K562 (cell line): Measurements from ENCODE around the gene TGFB2. TPM values are rescaled to one million over a fixed set of nuclear protein-coding genes. Genes with fewer than 3 reads are reported as not detected.
A peak's percentile ranks its signal among the peaks of the same experiment; 100 is the strongest.

Source experiments
- ATF1 ChIP-seq, 2 experiments: fragments of 450-650 bp in 1 of 2; IDR thresholded peaks; 2 replicates each; pipeline ENCODE4 v1.6.1; 2016; ENCODE audit warnings: missing compliant biosample characterization in 1 of 2, missing genetic modification characterization in 1 of 2
- ATF7 ChIP-seq: fragments of 450-650 bp; IDR thresholded peaks from 2 replicates; pipeline ENCODE4 v1.7.1; 2014; ENCODE audit warnings: mild to moderate bottlenecking, moderate library complexity
- CBX8 ChIP-seq: fragments of 200-600 bp; sonication (generic); IDR thresholded peaks from 2 replicates; pipeline ENCODE4 v1.6.1; 2012; ENCODE audit warnings: borderline replicate concordance, mixed run types, low read depth, mild to moderate bottlenecking, moderate library complexity, mixed read lengths, low read length, control low read depth, inconsistent platforms; ENCODE audit not compliant: poor library complexity, severe bottlenecking; ENCODE audit errors: extremely low read depth
- ESRRA ChIP-seq: fragments of 450-650 bp; IDR thresholded peaks from 2 replicates; pipeline ENCODE4 v1.6.1; 2014; ENCODE audit warnings: low read depth, mild to moderate bottlenecking, moderate library complexity, borderline replicate concordance
- FOXJ2 ChIP-seq: fragments of 200-800 bp; sonication (Bioruptor generic); IDR thresholded peaks from 2 replicates; pipeline ENCODE4 v1.6.1; 2016; ENCODE audit warnings: missing genetic modification characterization, missing compliant biosample characterization
- KHSRP ChIP-seq: fragments of 450-650 bp; IDR thresholded peaks from 2 replicates; pipeline ENCODE4 v1.6.1; 2017
- ZBTB33 ChIP-seq: sonication (generic); formaldehyde crosslinking; IDR thresholded peaks from 2 replicates; pipeline ENCODE4 v1.8.1; 2023; ENCODE audit warnings: mild to moderate bottlenecking, missing genetic modification reagents
- ZNF318 ChIP-seq, 2 experiments: fragments of 450-650 bp; IDR thresholded peaks; 2 replicates each; pipeline ENCODE4 v1.6.1; 2016; ENCODE audit warnings: mild to moderate bottlenecking in 2 of 2, borderline replicate concordance in 1 of 2, low read depth in 1 of 2, moderate library complexity in 1 of 2
- ZNF668 ChIP-seq: fragments of 250-450 bp; sonication (Bioruptor Pico); IDR thresholded peaks from 2 replicates; pipeline ENCODE4 v1.8.0; 2022; ENCODE audit warnings: mild to moderate bottlenecking, inconsistent platforms
- ZNF695 ChIP-seq: fragments of 450-650 bp; formaldehyde crosslinking; IDR thresholded peaks from 2 replicates; pipeline ENCODE4 v1.4.0; 2020; ENCODE audit warnings: mild to moderate bottlenecking, moderate library complexity
- ZNF699 ChIP-seq: fragments of 250-450 bp; sonication (Bioruptor Pico); IDR thresholded peaks from 2 replicates; pipeline ENCODE4 v1.8.0; 2021; ENCODE audit warnings: mild to moderate bottlenecking, moderate library complexity; ENCODE audit not compliant: insufficient replicate concordance
- ZZZ3 ChIP-seq: fragments of 450-650 bp; IDR thresholded peaks from 2 replicates; pipeline ENCODE4 v1.6.1; 2016; ENCODE audit warnings: antibody characterized with exemption, mild to moderate bottlenecking, moderate library complexity
- polyA plus RNA-seq, 8 experiments: library from polyadenylated mRNA; depleted of rRNA in 4 of 8; stranded (reverse) in 5 of 8; unstranded in 3 of 8; fragments of >200 nt; fragmentation: Nextera tagmentation in 2 of 8; fragmentation: Illumina TruSeq in 1 of 8; extraction: Ambion mirVana in 2 of 8; extraction: Trizol in 1 of 8; gene quantifications; 2 replicates each; pipeline versions ENCODE4 v1.2.1 to v1.2.3, GENCODE V29; 2011 to 2014; ENCODE audit warnings: inconsistent platforms in 1 of 8, missing spikeins in 1 of 8
- total RNA-seq, 7 experiments: library from RNA; depleted of rRNA in 6 of 7; stranded (reverse); fragments of >200 nt in 6 of 7; fragmentation: Illumina TruSeq in 2 of 7; extraction: Trizol in 2 of 7; gene quantifications; 2 replicates each; pipeline versions ENCODE4 v1.2.1 to v1.2.3, GENCODE V29; 2011 to 2021; ENCODE audit warnings: low replicate concordance in 1 of 7

TGFB2 gene
- total and polyA plus RNA-seq, 9 of the 15 experiments (the other 6 are each of a cell fraction or from before 2014, with no cell fraction given): 0.03 to 0.41 (median 0.11) TPM; not detected in 3

- TF ChIP-seq ZNF318 (IDR thresholded peaks at IDR 0.05; ENCODE audit: borderline replicate concordance in 1 of 2, low read depth in 1 of 2) (no peak; a peak in 1 of 4 replicates), ZNF668 (CRISPR knock-in tag) (no peak), ZNF695 (CRISPR knock-in tag) (no peak), ATF1 (CRISPR knock-in tag; IDR thresholded peaks at IDR 0.05) (no peak), ATF1 (tag; IDR thresholded peaks at IDR 0.05) (peak; percentile 71), CBX8 (no peak), ZNF699 (CRISPR knock-in tag) (no peak), KHSRP (no peak), ESRRA (peak; percentile 68; the same call in 1 of the 2 replicates), ZBTB33 (CRISPR knock-in tag) (no peak), FOXJ2 (no peak), ATF7 (peak; percentile 70), ZZZ3 (no peak)
Measured at GRCh38 chr1:218304281-218305039, 40.7 kb upstream of the TGFB2 start (continued).
